ENCODE measurements around the gene PBX1. TPM values are rescaled to one million over a fixed set of nuclear protein-coding genes. Genes with fewer than 3 reads are reported as not detected.

PBX1 gene
- total RNA-seq, 4 donors from 2014 or later: 15.2 to 48.6 (median 23.5) TPM

DNA sequence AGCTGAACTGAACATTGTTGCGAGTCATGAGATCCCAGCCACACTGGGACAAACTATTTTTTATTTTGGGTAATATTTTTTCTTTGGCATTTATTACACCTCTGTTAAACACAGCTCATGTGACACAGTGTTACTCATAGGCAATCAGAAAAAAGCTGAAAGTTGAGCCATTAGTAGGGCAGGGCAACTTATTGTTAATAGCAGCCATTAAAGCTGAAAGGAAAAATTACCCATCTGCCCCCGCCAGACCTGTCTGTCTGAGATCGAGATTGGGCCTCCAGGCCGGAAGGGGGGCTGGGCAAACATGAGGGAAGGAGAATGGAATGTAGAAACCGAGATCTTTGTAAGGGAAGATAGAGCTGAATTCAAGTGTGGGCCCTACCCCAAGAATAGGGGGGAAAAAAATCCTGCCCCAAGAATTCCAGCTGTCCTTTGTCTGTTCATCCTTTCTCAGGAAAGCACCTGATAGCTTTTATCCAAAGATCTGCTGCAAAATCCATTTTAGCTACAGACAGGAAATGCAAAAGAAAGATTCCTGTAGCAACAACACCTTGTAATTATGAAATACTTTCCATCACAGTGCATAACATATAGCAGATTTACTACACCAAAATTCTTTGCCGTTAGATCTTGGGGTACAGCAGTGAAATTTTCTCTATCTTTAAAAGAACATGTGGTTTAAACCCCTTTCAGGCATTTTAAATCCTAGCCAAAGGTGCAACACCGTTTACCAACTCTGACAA, 212.8 kb downstream of the PBX1 start:
- TF ChIP-seq, protein P1, sequence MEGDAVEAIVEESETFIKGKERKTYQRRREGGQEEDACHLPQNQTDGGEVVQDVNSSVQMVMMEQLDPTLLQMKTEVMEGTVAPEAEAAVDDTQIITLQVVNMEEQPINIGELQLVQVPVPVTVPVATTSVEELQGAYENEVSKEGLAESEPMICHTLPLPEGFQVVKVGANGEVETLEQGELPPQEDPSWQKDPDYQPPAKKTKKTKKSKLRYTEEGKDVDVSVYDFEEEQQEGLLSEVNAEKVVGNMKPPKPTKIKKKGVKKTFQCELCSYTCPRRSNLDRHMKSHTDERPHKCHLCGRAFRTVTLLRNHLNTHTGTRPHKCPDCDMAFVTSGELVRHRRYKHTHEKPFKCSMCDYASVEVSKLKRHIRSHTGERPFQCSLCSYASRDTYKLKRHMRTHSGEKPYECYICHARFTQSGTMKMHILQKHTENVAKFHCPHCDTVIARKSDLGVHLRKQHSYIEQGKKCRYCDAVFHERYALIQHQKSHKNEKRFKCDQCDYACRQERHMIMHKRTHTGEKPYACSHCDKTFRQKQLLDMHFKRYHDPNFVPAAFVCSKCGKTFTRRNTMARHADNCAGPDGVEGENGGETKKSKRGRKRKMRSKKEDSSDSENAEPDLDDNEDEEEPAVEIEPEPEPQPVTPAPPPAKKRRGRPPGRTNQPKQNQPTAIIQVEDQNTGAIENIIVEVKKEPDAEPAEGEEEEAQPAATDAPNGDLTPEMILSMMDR (IDR thresholded peaks at IDR 0.05): no peak
- no peak for TF ChIP-seq POLR2A (IDR thresholded peaks at IDR 0.05)
- Histone ChIP-seq H3K9me3 (no peaks in the 10 kb centered on the region), H3K36me3 (no peaks in the 10 kb centered on the region), H3K27me3 (no peaks in the 10 kb centered on the region), H3K4me1 (peaks cover 24 to 84% (median 26%) of the 10 kb centered on the region in 3 donors), H3K4me3 (no peak overlapping the region), H3K27ac (peak overlapping the region; percentile 74 to 84 (median 84))
- DNase-seq: no peak
- intact Hi-C loops (cut with DNase I): no loop called here
- 22 to 32% methylated on average over 7 of the region's 7 CpGs for WGBS, 2 donors

DNA sequence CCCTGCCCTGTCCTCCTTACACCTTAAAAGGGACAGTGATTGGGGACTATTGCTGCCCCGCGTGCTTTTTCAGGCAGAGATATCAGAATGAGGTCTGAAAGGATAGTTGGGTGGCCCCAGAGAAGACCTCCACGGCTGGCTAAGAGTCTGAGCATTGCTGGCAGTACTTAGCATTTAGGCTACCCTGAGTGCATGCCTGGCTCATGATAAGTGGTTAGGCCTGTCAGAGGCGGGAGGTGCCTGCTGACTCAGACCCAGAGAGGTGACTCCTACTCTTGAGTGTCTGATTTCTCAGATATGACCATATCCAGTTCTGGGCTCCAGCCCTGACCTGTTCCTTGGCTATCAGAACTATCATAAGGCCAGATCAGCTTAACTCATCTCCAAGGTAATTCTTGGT, 213.7 kb downstream of the PBX1 start:
- H3K27me3 ChIP-seq: no peaks in the 10 kb centered on the region
- no peaks in the 10 kb centered on the region for H3K36me3 ChIP-seq
- TF ChIP-seq, protein P1 (IDR thresholded peaks at IDR 0.05): no peak
- no peak for TF ChIP-seq POLR2A (IDR thresholded peaks at IDR 0.05)
- 29 to 48% methylated on average over 1 to 4 of the region's 4 CpGs for WGBS, 2 donors
- intact Hi-C loops (cut with DNase I): no loop called here
- no peaks in the 10 kb centered on the region for H3K9me3 ChIP-seq
- H3K27ac ChIP-seq: peak overlapping the region; percentile 74 to 84 (median 84)
- no peak for DNase-seq
- no peak overlapping the region for H3K4me3 ChIP-seq
- peaks cover 24 to 83% (median 26%) of the 10 kb centered on the region in 3 donors for H3K4me1 ChIP-seq

GRCh38 chr1:164773102-164773501, 214.1 kb downstream of the PBX1 start:
- no peaks in the 10 kb centered on the region for H3K9me3 ChIP-seq
- 65 to 79% methylated on average over 5 of the region's 5 CpGs for WGBS, 2 donors
- TF ChIP-seq POLR2A (IDR thresholded peaks at IDR 0.05): no peak
- TF ChIP-seq, protein P1 (IDR thresholded peaks at IDR 0.05): no peak
- H3K4me1 ChIP-seq: peaks cover 21 to 82% (median 26%) of the 10 kb centered on the region in 3 donors
- no peaks in the 10 kb centered on the region for H3K27me3 ChIP-seq
- intact Hi-C loops (cut with DNase I): no loop called here
- no peaks in the 10 kb centered on the region for H3K36me3 ChIP-seq
- DNase-seq: no peak
- peak overlapping the region; percentile 74 to 84 (median 84) for H3K27ac ChIP-seq
- H3K4me3 ChIP-seq: no peak overlapping the region

- peak overlapping the region in 3 of 4 donors; percentile 83 to 84 (median 84) for H3K27ac ChIP-seq
- intact Hi-C loops (cut with DNase I): no loop called here
These were observed 215.4 kb downstream of the PBX1 start for GRCh38 chr1:164774413-164774812.

More at GRCh38 chr1:164774413-164774812, 215.4 kb downstream of the PBX1 start:
- H3K27me3 ChIP-seq: no peaks in the 10 kb centered on the region
- H3K4me1 ChIP-seq: peaks cover 20 to 77% (median 26%) of the 10 kb centered on the region in 3 donors
- no peak overlapping the region for H3K4me3 ChIP-seq
- no peaks in the 10 kb centered on the region for H3K9me3 ChIP-seq
- no peak for DNase-seq
- no peaks in the 10 kb centered on the region for H3K36me3 ChIP-seq
- TF ChIP-seq, protein P1 (IDR thresholded peaks at IDR 0.05): peak in 1 of 6 experiments; percentile 9
- TF ChIP-seq POLR2A (IDR thresholded peaks at IDR 0.05): no peak
- WGBS, 2 donors: 48 to 61% methylated on average over 4 of the region's 4 CpGs

Data from esophagus squamous epithelium (tissue), 5 donors.